ENCODE measurements around the gene RBM42.
A peak's percentile ranks its signal among the peaks of the same experiment; 100 is the strongest.

GRCh38 chr19:35592226-35592625 is 36.6 kb upstream of the RBM42 start:
- TF ChIP-seq CTCF (IDR thresholded peaks at IDR 0.05) (peak; percentile 19 to 86 (median 74)), POLR2A (IDR thresholded peaks at IDR 0.05) (no peak)
